PC-9 (cell line): Measurements from ENCODE around the gene RPS2.

Experiments
- EZH2 ChIP-seq: fragments of 200-600 bp; sonication (generic); IDR thresholded peaks from 2 replicates; pipeline ENCODE4 v1.8.0; 2017; ENCODE audit warnings: antibody characterized with exemption, low read depth
- TF ChIP-seq, protein P1 (sequence below): fragments of 200-600 bp; sonication (generic); conservative IDR thresholded peaks from 2 replicates; pipeline ENCODE4 v1.6.1; 2017; ENCODE audit warnings: mixed run types, antibody characterized with exemption, mild to moderate bottlenecking, moderate library complexity

DNA sequence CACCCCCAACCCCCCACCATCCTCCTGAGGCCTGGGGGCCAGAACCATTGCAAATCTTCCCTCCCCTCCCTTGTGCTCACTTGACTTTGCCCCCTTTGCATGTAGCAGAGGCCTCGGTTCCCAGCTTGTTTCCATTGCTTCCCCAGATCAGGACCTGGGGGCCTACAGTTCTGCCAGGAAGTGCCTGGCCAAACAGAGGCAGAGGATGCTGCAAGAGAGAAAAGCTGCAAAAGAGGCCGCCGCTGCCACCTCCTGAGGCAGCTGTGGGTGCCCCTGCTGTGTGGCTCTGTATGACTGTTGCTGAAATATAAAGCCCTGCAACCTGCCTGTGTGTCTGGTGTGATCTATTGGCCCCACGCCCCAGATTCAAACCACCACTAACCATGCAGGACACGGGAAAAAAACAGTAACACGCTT, 3.0 kb downstream of the RPS2 start:
- TF ChIP-seq, protein P1, sequence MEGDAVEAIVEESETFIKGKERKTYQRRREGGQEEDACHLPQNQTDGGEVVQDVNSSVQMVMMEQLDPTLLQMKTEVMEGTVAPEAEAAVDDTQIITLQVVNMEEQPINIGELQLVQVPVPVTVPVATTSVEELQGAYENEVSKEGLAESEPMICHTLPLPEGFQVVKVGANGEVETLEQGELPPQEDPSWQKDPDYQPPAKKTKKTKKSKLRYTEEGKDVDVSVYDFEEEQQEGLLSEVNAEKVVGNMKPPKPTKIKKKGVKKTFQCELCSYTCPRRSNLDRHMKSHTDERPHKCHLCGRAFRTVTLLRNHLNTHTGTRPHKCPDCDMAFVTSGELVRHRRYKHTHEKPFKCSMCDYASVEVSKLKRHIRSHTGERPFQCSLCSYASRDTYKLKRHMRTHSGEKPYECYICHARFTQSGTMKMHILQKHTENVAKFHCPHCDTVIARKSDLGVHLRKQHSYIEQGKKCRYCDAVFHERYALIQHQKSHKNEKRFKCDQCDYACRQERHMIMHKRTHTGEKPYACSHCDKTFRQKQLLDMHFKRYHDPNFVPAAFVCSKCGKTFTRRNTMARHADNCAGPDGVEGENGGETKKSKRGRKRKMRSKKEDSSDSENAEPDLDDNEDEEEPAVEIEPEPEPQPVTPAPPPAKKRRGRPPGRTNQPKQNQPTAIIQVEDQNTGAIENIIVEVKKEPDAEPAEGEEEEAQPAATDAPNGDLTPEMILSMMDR, result no peak
- no peak for TF ChIP-seq EZH2
